GM12872 (cell line): ENCODE results near the gene RASAL1.

Experiments
- CTCF ChIP-seq: IDR thresholded peaks from 3 replicates; pipeline ENCODE4 v1.5.1; 2011; ENCODE audit warnings: low read depth, mild to moderate bottlenecking, low read length, moderate library complexity; ENCODE audit not compliant: insufficient read depth

Gene RASAL1

DNA sequence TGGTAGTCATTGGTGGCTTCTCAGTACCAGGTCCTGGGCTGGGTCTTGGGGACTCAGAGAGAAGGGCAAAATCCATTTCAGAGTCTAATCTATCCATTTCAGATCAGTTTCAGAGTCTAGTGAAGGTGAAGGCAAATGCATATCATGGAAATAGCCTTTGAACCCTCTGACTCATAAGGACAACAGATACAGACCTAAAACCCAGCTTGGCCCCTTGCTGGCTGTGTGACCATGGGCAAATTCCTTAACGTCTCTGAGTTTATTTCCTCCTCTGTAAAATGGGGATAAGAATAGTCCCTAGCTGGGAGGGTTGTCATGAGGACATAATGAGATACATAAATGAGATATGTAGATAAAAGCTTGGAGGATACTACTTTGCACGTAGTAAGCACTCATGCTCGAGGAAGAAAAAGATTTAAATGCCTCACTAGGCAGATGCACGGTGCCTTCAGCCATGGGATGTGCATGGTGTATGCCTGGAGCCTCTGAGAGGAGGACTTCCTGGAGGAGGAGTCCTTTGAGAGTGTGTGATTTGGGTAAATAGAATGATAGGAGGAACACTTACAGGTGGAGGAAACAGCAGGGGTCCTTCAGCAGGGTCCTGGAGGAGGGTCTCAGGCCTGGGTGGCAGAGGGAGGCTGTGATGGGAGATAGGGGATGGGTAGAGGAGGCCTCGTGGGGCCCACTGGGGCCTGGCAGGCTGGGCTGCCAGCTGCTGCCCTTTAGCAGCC is 71.0 kb downstream of the RASAL1 start:
- TF ChIP-seq CTCF = no peak

DNA sequence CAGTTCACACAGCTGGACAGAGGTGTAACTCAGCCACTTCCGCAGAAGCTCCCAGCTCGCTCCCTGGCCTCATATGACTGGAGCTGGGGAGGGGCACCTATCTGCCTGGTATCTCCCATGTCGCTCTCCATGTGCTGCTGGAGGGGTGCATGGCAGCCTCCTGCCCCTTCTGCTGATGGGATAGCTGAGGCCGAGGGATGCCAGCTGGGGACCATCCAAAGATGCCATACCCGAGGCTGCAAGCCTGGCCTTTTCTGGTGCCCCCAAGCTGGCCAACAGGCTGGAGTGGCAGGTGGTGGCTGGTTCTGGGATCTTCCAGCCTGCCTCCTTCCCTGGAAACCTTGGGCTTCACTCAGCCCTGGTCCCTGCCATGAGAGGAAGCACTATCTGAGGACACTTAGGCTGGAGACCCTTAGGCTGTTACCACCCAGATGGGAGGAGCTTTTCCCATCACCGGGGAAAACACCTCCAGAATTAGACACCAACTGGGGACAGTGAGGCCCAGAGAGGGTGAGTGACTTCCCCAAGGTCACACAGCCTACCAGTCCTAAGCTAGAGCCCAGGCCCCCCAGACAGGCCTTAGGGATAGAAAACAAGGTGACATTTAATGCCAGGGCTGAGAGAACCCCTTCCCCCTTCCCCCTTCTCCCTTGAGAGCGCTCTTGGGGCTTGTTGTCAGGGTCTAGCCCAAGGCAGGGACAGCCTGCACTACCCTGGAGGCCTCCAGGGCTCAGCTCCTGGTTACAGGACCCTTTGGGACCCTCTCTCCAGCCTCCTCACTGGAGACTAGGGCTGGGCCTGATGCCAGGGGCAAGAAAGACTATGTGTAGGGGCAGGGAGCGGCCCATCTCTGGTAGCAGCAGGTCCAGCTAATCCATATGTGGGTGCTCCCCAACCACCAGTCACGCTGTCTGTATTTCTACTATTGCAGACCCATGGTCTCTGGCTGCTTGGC is 71.9 kb downstream of the RASAL1 start:
- no peak for TF ChIP-seq CTCF

- TF ChIP-seq CTCF = no peak
These were observed 72.8 kb downstream of the RASAL1 start for GRCh38 chr12:113062502-113063395.

DNA sequence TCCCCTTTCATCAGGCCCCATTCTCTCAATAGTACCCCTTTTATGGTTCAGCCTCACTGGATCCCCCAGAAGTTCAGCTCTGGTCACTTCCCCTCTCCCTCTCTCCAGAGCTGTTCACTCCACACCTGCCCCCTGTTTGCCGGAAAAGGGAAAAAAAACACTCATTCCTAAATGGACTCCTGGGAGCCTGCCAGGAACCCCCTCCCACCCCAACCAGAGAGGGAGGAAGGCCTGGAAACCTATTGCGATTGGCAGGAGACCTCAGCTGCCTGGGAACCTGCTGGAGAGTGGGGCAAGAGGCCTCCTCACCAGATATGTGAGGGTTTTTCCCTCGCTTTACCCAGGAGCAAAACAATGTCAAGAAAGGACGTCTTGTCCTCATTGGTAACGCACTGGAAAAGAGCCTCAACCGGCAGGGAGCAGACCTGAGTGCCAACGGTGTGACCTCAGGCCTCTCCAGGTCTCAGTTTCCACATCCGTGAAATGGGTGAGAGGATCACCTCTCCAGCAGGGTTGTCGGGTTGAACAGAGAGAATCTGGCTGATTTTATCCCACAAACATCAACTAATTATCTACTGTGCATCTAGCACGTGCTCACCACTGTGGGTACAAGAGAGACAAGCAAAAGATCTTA is 74.4 kb downstream of the RASAL1 start:
- no peak for TF ChIP-seq CTCF

DNA sequence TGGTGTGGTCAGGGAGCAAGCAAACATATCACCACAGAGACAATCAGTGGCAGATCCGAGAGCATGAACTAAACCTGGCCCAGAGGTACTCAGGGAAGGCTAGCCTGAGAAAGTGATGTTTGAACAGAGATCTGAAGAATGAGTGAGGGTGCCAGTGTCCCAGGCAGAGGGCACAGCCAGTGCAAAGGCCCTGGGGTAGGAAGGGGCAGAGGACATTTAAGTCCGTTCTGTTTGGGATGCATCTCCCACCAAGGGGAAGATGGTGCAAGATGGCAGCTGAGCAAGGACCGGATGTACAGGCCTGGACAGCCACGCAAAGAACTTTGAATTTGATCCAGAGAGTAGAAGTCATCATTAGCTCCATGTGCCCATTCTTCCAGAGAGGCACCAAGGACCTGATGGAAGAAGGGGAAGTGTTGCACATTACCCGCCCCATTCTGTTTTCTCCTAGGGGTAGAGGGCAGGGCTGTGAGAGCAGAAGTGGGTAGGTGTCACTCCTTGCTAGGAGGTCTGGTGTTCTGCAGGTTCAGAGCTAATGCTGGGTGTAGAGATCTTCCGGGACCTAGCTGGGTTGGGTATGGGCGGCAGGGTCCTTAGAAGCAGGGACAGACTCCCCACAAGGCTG is 75.1 kb downstream of the RASAL1 start:
- no peak for TF ChIP-seq CTCF

- no peak for TF ChIP-seq CTCF
These were observed 76.4 kb downstream of the RASAL1 start for GRCh38 chr12:113059071-113059595.
